K562 (cell line): ENCODE data around the gene MRPL22. TPM values are rescaled to one million over a fixed set of nuclear protein-coding genes. Genes with fewer than 3 reads are reported as not detected.

Experiments
- EP400 ChIP-seq: fragments of 450-650 bp; IDR thresholded peaks from 2 replicates; pipeline ENCODE4 v1.6.1; 2017; ENCODE audit warnings: antibody characterized with exemption, mild to moderate bottlenecking, moderate library complexity
- PRDM10 ChIP-seq: fragments of 450-650 bp; IDR thresholded peaks from 2 replicates; pipeline ENCODE4 v1.6.1; 2018; ENCODE audit not compliant: partially characterized antibody
- TAF7 ChIP-seq: fragments of 450-650 bp; IDR thresholded peaks from 2 replicates; pipeline ENCODE4 v1.6.1; 2016; ENCODE audit warnings: missing genetic modification characterization, missing compliant biosample characterization
- TFAP4 ChIP-seq: sonication (generic); formaldehyde crosslinking; IDR thresholded peaks from 2 replicates; pipeline ENCODE4 v1.8.0; 2022; ENCODE audit warnings: missing genetic modification reagents, mild to moderate bottlenecking, moderate library complexity, borderline replicate concordance
- UBTF ChIP-seq, 2 experiments: IDR thresholded peaks; 2 replicates each; pipeline ENCODE4 v1.6.1; 2012; ENCODE audit warnings: improper control_type of control experiment in 2 of 2, low read depth in 2 of 2, low read length in 2 of 2, borderline replicate concordance in 1 of 2
- ZNF174 ChIP-seq: fragments of 250-450 bp; sonication (Bioruptor Pico); IDR thresholded peaks from 2 replicates; pipeline ENCODE4 v1.4.0; 2020; ENCODE audit warnings: mild to moderate bottlenecking
- ZNF23 ChIP-seq: fragments of 250-450 bp; sonication (Bioruptor Pico); IDR thresholded peaks from 2 replicates; pipeline ENCODE4 v1.4.0; 2020; ENCODE audit warnings: mild to moderate bottlenecking
- ZNF282 ChIP-seq: sonication (generic); formaldehyde crosslinking; IDR thresholded peaks from 2 replicates; pipeline ENCODE4 v1.8.1; 2023; ENCODE audit warnings: missing genetic modification reagents
- polyA plus RNA-seq, 8 experiments: library from polyadenylated mRNA; depleted of rRNA in 4 of 8; stranded (reverse) in 5 of 8; unstranded in 3 of 8; fragments of >200 nt; fragmentation: Nextera tagmentation in 2 of 8; fragmentation: Illumina TruSeq in 1 of 8; extraction: Ambion mirVana in 2 of 8; extraction: Trizol in 1 of 8; gene quantifications; 2 replicates each; pipeline versions ENCODE4 v1.2.1 to v1.2.3, GENCODE V29; 2011 to 2014; ENCODE audit warnings: inconsistent platforms in 1 of 8, missing spikeins in 1 of 8
- total RNA-seq, 7 experiments: library from RNA; depleted of rRNA in 6 of 7; stranded (reverse); fragments of >200 nt in 6 of 7; fragmentation: Illumina TruSeq in 2 of 7; extraction: Trizol in 2 of 7; gene quantifications; 2 replicates each; pipeline versions ENCODE4 v1.2.1 to v1.2.3, GENCODE V29; 2011 to 2021; ENCODE audit warnings: low replicate concordance in 1 of 7
- TF ChIP-seq, protein P1 (sequence below): sonication (generic); formaldehyde crosslinking; IDR thresholded peaks from 2 replicates; pipeline ENCODE4 v1.8.1; 2023; ENCODE audit warnings: missing genetic modification reagents, mild to moderate bottlenecking, borderline replicate concordance
- TF ChIP-seq, protein P2 (sequence below): sonication (generic); formaldehyde crosslinking; IDR thresholded peaks from 2 replicates; pipeline ENCODE4 v1.8.1; 2023; ENCODE audit warnings: mild to moderate bottlenecking, missing genetic modification reagents

The MRPL22 gene
- total and polyA plus RNA-seq, 9 of the 15 experiments (the other 6 are each of a cell fraction or from before 2014, with no cell fraction given) = 41.1 to 424 (median 102) TPM

GRCh38 chr5:154940772-154941620 lies at the start of gene MRPL22 (continued):
- no peak for TF ChIP-seq ZNF23 (CRISPR knock-in tag)
- TF ChIP-seq UBTF (IDR thresholded peaks at IDR 0.05; ENCODE audit: borderline replicate concordance in 1 of 2, low read depth in 2 of 2, low read length in 2 of 2) = no peak
- TF ChIP-seq EP400 = peak; percentile 69
- TF ChIP-seq, protein P1, sequence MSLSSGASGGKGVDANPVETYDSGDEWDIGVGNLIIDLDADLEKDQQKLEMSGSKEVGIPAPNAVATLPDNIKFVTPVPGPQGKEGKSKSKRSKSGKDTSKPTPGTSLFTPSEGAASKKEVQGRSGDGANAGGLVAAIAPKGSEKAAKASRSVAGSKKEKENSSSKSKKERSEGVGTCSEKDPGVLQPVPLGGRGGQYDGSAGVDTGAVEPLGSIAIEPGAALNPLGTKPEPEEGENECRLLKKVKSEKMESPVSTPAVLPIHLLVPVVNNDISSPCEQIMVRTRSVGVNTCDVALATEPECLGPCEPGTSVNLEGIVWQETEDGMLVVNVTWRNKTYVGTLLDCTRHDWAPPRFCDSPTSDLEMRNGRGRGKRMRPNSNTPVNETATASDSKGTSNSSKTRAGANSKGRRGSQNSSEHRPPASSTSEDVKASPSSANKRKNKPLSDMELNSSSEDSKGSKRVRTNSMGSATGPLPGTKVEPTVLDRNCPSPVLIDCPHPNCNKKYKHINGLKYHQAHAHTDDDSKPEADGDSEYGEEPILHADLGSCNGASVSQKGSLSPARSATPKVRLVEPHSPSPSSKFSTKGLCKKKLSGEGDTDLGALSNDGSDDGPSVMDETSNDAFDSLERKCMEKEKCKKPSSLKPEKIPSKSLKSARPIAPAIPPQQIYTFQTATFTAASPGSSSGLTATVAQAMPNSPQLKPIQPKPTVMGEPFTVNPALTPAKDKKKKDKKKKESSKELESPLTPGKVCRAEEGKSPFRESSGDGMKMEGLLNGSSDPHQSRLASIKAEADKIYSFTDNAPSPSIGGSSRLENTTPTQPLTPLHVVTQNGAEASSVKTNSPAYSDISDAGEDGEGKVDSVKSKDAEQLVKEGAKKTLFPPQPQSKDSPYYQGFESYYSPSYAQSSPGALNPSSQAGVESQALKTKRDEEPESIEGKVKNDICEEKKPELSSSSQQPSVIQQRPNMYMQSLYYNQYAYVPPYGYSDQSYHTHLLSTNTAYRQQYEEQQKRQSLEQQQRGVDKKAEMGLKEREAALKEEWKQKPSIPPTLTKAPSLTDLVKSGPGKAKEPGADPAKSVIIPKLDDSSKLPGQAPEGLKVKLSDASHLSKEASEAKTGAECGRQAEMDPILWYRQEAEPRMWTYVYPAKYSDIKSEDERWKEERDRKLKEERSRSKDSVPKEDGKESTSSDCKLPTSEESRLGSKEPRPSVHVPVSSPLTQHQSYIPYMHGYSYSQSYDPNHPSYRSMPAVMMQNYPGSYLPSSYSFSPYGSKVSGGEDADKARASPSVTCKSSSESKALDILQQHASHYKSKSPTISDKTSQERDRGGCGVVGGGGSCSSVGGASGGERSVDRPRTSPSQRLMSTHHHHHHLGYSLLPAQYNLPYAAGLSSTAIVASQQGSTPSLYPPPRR = no peak
- TF ChIP-seq, protein P2, sequence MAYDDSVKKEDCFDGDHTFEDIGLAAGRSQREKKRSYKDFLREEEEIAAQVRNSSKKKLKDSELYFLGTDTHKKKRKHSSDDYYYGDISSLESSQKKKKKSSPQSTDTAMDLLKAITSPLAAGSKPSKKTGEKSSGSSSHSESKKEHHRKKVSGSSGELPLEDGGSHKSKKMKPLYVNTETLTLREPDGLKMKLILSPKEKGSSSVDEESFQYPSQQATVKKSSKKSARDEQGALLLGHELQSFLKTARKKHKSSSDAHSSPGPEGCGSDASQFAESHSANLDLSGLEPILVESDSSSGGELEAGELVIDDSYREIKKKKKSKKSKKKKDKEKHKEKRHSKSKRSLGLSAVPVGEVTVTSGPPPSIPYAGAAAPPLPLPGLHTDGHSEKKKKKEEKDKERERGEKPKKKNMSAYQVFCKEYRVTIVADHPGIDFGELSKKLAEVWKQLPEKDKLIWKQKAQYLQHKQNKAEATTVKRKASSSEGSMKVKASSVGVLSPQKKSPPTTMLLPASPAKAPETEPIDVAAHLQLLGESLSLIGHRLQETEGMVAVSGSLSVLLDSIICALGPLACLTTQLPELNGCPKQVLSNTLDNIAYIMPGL (CRISPR knock-in tag) = no peak
- no peak for TF ChIP-seq ZNF282 (CRISPR knock-in tag)
- peak; percentile 92 for TF ChIP-seq PRDM10
- peak; percentile 81 for TF ChIP-seq TFAP4 (CRISPR knock-in tag)
- no peak for TF ChIP-seq ZNF174 (CRISPR knock-in tag)
- peak; percentile 85 for TF ChIP-seq TAF7 (tag)
